ENCODE results near the gene CDK14.

DNA sequence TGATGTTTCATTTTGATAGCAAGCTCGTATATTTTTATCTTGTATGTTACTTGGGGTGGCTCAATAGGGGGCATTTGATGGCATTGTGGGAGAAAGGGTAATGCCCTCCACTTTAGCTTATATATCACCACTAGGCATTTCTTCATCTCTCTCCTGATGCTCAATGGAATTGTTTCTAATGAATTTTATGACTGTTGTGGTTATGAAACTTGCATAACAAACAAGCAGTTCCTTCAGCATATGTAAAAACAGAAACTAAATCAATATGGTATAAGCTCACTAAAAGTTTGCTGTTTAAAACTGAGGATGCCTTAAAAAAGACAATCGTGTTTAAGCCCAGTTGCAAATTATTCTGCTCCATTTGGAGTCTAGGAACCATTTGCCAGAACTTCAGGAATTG lies 75.5 kb downstream of the CDK14 start:
- TF ChIP-seq CTCF (IDR thresholded peaks at IDR 0.05; ENCODE audit: borderline replicate concordance, extremely low read depth, low read length, poor library complexity, severe bottlenecking), result no peak
- TF ChIP-seq EZH2 (IDR thresholded peaks at IDR 0.05; ENCODE audit: borderline replicate concordance, low read depth, low read length, severe bottlenecking), result no peak

Data from DND-41 (cell line).